HepG2 (cell line): ENCODE data around the gene LTC4S. TPM values are rescaled to one million over a fixed set of nuclear protein-coding genes. Genes with fewer than 3 reads are reported as not detected.

ENCODE experiments used
- CREM ChIP-seq, 2 experiments: sonication (generic) in 1 of 2; formaldehyde crosslinking in 1 of 2; IDR thresholded peaks; 2 replicates each; pipeline versions ENCODE4 v1.4.0 to v1.6.1; 2016 to 2020; ENCODE audit warnings: antibody characterized with exemption in 1 of 2, mild to moderate bottlenecking in 1 of 2, missing genetic modification reagents in 1 of 2
- HNRNPH1 ChIP-seq: fragments of 200-400 bp; formaldehyde crosslinking; optimal IDR thresholded peaks from 2 replicates; pipeline ENCODE3; 2017; ENCODE audit warnings: mild to moderate bottlenecking, low read depth, low read length
- KDM5B ChIP-seq: sonication (generic); formaldehyde crosslinking; IDR thresholded peaks from 2 replicates; pipeline ENCODE4 v1.4.0; 2020; ENCODE audit warnings: missing genetic modification reagents, mild to moderate bottlenecking, borderline replicate concordance
- KLF11 ChIP-seq: IDR thresholded peaks from 2 replicates; pipeline ENCODE4 v1.6.1; 2016; ENCODE audit warnings: missing compliant biosample characterization
- MXD4 ChIP-seq: IDR thresholded peaks from 2 replicates; pipeline ENCODE4 v1.6.1; 2016; ENCODE audit warnings: mild to moderate bottlenecking, missing biosample characterization, missing genetic modification reagents
- PHF8 ChIP-seq: sonication (generic); formaldehyde crosslinking; IDR thresholded peaks from 2 replicates; pipeline ENCODE4 v1.5.0; 2020; ENCODE audit warnings: missing genetic modification reagents
- YY1 ChIP-seq: IDR thresholded peaks from 2 replicates; pipeline ENCODE4 v1.6.1; 2011; ENCODE audit warnings: low read length, low read depth, moderate library complexity, mild to moderate bottlenecking; ENCODE audit not compliant: insufficient read depth, insufficient replicate concordance
- ZFP41 ChIP-seq: sonication (generic); formaldehyde crosslinking; IDR thresholded peaks from 2 replicates; pipeline ENCODE4 v1.4.0; 2020; ENCODE audit warnings: mild to moderate bottlenecking, missing genetic modification reagents, borderline replicate concordance
- ZNF138 ChIP-seq: sonication (generic); formaldehyde crosslinking; IDR thresholded peaks from 2 replicates; pipeline ENCODE4 v1.5.0; 2020; ENCODE audit warnings: mild to moderate bottlenecking, low read depth, missing genetic modification reagents
- ZNF3 ChIP-seq: IDR thresholded peaks from 2 replicates; pipeline ENCODE4 v1.7.0; 2017; ENCODE audit warnings: inconsistent platforms
- ZNF570 ChIP-seq: sonication (generic); formaldehyde crosslinking; IDR thresholded peaks from 2 replicates; pipeline ENCODE4 v1.4.0; 2020; ENCODE audit warnings: mild to moderate bottlenecking, missing genetic modification reagents, borderline replicate concordance
- ZNF577 ChIP-seq: sonication (generic); formaldehyde crosslinking; IDR thresholded peaks from 2 replicates; pipeline ENCODE4 v1.4.0; 2020; ENCODE audit warnings: mild to moderate bottlenecking, low read depth, missing genetic modification reagents, borderline replicate concordance
- ZNF703 ChIP-seq: sonication (generic); formaldehyde crosslinking; IDR thresholded peaks from 2 replicates; pipeline ENCODE4 v1.5.1; 2020; ENCODE audit warnings: missing genetic modification reagents, mild to moderate bottlenecking, moderate library complexity, borderline replicate concordance
- ZNF75D ChIP-seq: sonication (generic); formaldehyde crosslinking; IDR thresholded peaks from 2 replicates; pipeline ENCODE4 v1.8.1; 2023; ENCODE audit warnings: missing genetic modification reagents, mild to moderate bottlenecking, borderline replicate concordance
- polyA plus RNA-seq, 8 experiments: library from polyadenylated mRNA; depleted of rRNA in 3 of 8; stranded (reverse) in 7 of 8; unstranded in 1 of 8; fragments of >200 nt; fragmentation: Illumina TruSeq in 4 of 8; extraction: Trizol in 4 of 8; gene quantifications; 2 replicates each; pipeline versions ENCODE4 v1.2.1 to v1.2.3, GENCODE V29; 2011 to 2016; ENCODE audit warnings: low read depth in 4 of 8, missing spikeins in 1 of 8, mixed read lengths in 1 of 8; ENCODE audit not compliant: insufficient read depth in 1 of 8
- total RNA-seq, 5 experiments: library from RNA; depleted of rRNA; stranded (reverse); fragments of >200 nt; fragmentation: Illumina TruSeq; extraction: Trizol; gene quantifications; 2 replicates each; pipeline ENCODE4 v1.2.3, GENCODE V29; 2016; ENCODE audit warnings: low read depth in 1 of 5
- TF ChIP-seq, protein P1 (sequence below): IDR thresholded peaks from 2 replicates; pipeline ENCODE4 v1.6.1; 2016; ENCODE audit warnings: missing compliant biosample characterization, missing genetic modification reagents, borderline replicate concordance
- TF ChIP-seq, protein P2 (sequence below): sonication (generic); formaldehyde crosslinking; conservative IDR thresholded peaks from 2 replicates; pipeline ENCODE4 v1.4.0; 2020; ENCODE audit warnings: missing genetic modification reagents
- TF ChIP-seq, protein P3 (sequence below): sonication (generic); formaldehyde crosslinking; IDR thresholded peaks from 2 replicates; pipeline ENCODE4 v1.8.0; 2022; ENCODE audit warnings: missing genetic modification reagents, mild to moderate bottlenecking, moderate library complexity, borderline replicate concordance
- TF ChIP-seq, protein P4 (sequence below): IDR thresholded peaks from 2 replicates; pipeline ENCODE4 v1.6.1; 2012; ENCODE audit warnings: low read depth, low read length, improper control_type of control experiment
- TF ChIP-seq, protein P5 (sequence below): sonication (generic); formaldehyde crosslinking; IDR thresholded peaks from 2 replicates; pipeline ENCODE4 v1.5.0; 2020; ENCODE audit warnings: mild to moderate bottlenecking, missing genetic modification reagents

Gene LTC4S
- total and polyA plus RNA-seq, 2 of the 13 experiments (the other 11 are each of a cell fraction or from before 2014, with no cell fraction given), result 0.35 TPM; not detected in 1

DNA sequence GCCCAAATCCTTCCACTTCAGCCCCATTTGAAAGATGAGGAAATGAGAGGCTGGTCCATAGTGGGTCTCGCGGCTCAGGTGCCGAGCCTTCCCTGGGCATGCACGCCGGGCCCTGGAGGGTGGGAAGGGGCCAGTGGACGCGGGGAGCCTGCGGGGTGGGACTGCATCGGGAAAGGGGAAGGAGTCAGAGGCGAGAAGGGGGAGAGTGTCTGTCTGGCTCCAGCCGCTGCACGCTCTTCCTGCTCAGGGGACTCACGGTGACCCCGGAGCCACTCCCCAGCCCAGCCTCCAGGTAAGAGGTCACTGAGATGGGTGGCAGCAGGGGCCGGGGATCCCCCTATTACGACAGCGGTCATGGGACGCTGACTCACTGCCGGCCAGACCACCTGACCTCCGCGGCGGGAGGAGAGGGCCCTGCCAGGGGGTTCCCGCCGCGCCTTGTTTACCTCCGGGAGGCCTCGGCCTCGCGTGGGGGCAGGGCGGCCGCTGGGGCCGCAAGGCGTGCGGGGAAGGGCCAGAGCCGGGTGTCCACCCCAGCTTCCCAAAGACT is 25.0 kb downstream of the LTC4S start (continued):
- TF ChIP-seq, protein P1, sequence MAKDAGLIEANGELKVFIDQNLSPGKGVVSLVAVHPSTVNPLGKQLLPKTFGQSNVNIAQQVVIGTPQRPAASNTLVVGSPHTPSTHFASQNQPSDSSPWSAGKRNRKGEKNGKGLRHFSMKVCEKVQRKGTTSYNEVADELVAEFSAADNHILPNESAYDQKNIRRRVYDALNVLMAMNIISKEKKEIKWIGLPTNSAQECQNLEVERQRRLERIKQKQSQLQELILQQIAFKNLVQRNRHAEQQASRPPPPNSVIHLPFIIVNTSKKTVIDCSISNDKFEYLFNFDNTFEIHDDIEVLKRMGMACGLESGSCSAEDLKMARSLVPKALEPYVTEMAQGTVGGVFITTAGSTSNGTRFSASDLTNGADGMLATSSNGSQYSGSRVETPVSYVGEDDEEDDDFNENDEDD, result peak; percentile 82
- TF ChIP-seq ZNF570, result peak; percentile 77; the same call in 1 of the 2 replicates
- TF ChIP-seq, protein P2, sequence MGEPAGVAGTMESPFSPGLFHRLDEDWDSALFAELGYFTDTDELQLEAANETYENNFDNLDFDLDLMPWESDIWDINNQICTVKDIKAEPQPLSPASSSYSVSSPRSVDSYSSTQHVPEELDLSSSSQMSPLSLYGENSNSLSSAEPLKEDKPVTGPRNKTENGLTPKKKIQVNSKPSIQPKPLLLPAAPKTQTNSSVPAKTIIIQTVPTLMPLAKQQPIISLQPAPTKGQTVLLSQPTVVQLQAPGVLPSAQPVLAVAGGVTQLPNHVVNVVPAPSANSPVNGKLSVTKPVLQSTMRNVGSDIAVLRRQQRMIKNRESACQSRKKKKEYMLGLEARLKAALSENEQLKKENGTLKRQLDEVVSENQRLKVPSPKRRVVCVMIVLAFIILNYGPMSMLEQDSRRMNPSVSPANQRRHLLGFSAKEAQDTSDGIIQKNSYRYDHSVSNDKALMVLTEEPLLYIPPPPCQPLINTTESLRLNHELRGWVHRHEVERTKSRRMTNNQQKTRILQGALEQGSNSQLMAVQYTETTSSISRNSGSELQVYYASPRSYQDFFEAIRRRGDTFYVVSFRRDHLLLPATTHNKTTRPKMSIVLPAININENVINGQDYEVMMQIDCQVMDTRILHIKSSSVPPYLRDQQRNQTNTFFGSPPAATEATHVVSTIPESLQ (CRISPR knock-in tag), result no peak
- no peak for TF ChIP-seq ZNF3 (CRISPR knock-in tag)
- TF ChIP-seq MXD4 (CRISPR knock-in tag), result peak; percentile 27; the same call in 1 of the 2 replicates
- TF ChIP-seq HNRNPH1, result peak; percentile 35
- TF ChIP-seq PHF8 (CRISPR knock-in tag), result peak; percentile 72
- peak; percentile 75 for TF ChIP-seq YY1
- no peak for TF ChIP-seq ZNF75D
- TF ChIP-seq, protein P3, sequence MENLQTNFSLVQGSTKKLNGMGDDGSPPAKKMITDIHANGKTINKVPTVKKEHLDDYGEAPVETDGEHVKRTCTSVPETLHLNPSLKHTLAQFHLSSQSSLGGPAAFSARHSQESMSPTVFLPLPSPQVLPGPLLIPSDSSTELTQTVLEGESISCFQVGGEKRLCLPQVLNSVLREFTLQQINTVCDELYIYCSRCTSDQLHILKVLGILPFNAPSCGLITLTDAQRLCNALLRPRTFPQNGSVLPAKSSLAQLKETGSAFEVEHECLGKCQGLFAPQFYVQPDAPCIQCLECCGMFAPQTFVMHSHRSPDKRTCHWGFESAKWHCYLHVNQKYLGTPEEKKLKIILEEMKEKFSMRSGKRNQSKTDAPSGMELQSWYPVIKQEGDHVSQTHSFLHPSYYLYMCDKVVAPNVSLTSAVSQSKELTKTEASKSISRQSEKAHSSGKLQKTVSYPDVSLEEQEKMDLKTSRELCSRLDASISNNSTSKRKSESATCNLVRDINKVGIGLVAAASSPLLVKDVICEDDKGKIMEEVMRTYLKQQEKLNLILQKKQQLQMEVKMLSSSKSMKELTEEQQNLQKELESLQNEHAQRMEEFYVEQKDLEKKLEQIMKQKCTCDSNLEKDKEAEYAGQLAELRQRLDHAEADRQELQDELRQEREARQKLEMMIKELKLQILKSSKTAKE (CRISPR knock-in tag), result peak; percentile 96
- TF ChIP-seq KLF11, result no peak
- TF ChIP-seq CREM (IDR thresholded peaks at IDR 0.05), result peak; percentile 85
- TF ChIP-seq CREM (CRISPR knock-in tag; IDR thresholded peaks at IDR 0.05), result no peak
- peak; percentile 82; the same call in 1 of the 2 replicates for TF ChIP-seq KDM5B (CRISPR knock-in tag)
- TF ChIP-seq ZNF138 (CRISPR knock-in tag), result no peak
- TF ChIP-seq ZNF577 (CRISPR knock-in tag), result no peak
- TF ChIP-seq, protein P4, sequence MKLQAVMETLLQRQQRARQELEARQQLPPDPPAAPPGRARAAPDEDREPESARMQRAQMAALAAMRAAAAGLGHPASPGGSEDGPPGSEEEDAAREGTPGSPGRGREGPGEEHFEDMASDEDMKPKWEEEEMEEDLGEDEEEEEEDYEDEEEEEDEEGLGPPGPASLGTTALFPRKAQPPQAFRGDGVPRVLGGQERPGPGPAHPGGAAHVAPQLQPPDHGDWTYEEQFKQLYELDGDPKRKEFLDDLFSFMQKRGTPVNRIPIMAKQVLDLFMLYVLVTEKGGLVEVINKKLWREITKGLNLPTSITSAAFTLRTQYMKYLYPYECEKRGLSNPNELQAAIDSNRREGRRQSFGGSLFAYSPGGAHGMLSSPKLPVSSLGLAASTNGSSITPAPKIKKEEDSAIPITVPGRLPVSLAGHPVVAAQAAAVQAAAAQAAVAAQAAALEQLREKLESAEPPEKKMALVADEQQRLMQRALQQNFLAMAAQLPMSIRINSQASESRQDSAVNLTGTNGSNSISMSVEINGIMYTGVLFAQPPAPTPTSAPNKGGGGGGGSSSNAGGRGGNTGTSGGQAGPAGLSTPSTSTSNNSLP, result no peak
- TF ChIP-seq, protein P5, sequence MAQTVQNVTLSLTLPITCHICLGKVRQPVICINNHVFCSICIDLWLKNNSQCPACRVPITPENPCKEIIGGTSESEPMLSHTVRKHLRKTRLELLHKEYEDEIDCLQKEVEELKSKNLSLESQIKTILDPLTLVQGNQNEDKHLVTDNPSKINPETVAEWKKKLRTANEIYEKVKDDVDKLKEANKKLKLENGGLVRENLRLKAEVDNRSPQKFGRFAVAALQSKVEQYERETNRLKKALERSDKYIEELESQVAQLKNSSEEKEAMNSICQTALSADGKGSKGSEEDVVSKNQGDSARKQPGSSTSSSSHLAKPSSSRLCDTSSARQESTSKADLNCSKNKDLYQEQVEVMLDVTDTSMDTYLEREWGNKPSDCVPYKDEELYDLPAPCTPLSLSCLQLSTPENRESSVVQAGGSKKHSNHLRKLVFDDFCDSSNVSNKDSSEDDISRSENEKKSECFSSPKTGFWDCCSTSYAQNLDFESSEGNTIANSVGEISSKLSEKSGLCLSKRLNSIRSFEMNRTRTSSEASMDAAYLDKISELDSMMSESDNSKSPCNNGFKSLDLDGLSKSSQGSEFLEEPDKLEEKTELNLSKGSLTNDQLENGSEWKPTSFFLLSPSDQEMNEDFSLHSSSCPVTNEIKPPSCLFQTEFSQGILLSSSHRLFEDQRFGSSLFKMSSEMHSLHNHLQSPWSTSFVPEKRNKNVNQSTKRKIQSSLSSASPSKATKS (CRISPR knock-in tag), result no peak; the same call in 1 of the 2 replicates
- no peak; the same call in 1 of the 2 replicates for TF ChIP-seq ZFP41 (CRISPR knock-in tag)
- TF ChIP-seq ZNF703, result peak; percentile 34; the same call in 1 of the 2 replicates
